ENCODE data around the gene PIP4K2A.

GRCh38 chr10:22740180-22740579 lies 25.8 kb upstream of the PIP4K2A start:
- TF ChIP-seq, protein P1, sequence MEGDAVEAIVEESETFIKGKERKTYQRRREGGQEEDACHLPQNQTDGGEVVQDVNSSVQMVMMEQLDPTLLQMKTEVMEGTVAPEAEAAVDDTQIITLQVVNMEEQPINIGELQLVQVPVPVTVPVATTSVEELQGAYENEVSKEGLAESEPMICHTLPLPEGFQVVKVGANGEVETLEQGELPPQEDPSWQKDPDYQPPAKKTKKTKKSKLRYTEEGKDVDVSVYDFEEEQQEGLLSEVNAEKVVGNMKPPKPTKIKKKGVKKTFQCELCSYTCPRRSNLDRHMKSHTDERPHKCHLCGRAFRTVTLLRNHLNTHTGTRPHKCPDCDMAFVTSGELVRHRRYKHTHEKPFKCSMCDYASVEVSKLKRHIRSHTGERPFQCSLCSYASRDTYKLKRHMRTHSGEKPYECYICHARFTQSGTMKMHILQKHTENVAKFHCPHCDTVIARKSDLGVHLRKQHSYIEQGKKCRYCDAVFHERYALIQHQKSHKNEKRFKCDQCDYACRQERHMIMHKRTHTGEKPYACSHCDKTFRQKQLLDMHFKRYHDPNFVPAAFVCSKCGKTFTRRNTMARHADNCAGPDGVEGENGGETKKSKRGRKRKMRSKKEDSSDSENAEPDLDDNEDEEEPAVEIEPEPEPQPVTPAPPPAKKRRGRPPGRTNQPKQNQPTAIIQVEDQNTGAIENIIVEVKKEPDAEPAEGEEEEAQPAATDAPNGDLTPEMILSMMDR (IDR thresholded peaks at IDR 0.05), result no peak
- TF ChIP-seq POLR2A (IDR thresholded peaks at IDR 0.05), result no peak
- no peak for TF ChIP-seq POLR2AphosphoS5 (IDR thresholded peaks at IDR 0.05)

Data from suprapubic skin (tissue), 4 donors.